IMR-90 (cell line): ENCODE measurements around the gene RGS19.

ENCODE experiments used
- BHLHE40 ChIP-seq: fragments of 150-350 bp; IDR thresholded peaks from 2 replicates; pipeline ENCODE4 v1.6.1; 2016; ENCODE audit warnings: mild to moderate bottlenecking, low read depth, low read length
- CEBPB ChIP-seq: IDR thresholded peaks from 2 replicates; pipeline ENCODE4 v1.6.1; 2012; ENCODE audit warnings: low read depth, low read length, improper control_type of control experiment
- MAFK ChIP-seq: IDR thresholded peaks from 2 replicates; pipeline ENCODE4 v1.6.1; 2012; ENCODE audit warnings: low read depth, low read length, improper control_type of control experiment
- MAZ ChIP-seq: IDR thresholded peaks from 2 replicates; pipeline ENCODE4 v1.6.1; 2012; ENCODE audit warnings: low read depth, mild to moderate bottlenecking, low read length, improper control_type of control experiment, moderate library complexity, borderline replicate concordance
- NFE2L2 ChIP-seq: fragments of 150-350 bp; IDR thresholded peaks from 2 replicates; pipeline ENCODE4 v1.6.1; 2016; ENCODE audit warnings: low read depth, mild to moderate bottlenecking, low read length
- POLR2A ChIP-seq: IDR thresholded peaks from 2 replicates; pipeline ENCODE4 v1.6.1; 2012; ENCODE audit warnings: mild to moderate bottlenecking, low read depth, low read length
- RAD21 ChIP-seq: IDR thresholded peaks from 2 replicates; pipeline ENCODE4 v1.6.1; 2012; ENCODE audit warnings: low read length, improper control_type of control experiment
- USF2 ChIP-seq: fragments of 150-350 bp; IDR thresholded peaks from 2 replicates; pipeline ENCODE4 v1.6.1; 2017; ENCODE audit warnings: mild to moderate bottlenecking, antibody characterized with exemption, low read length, low read depth
- TF ChIP-seq, protein P1 (sequence below): conservative IDR thresholded peaks from 2 replicates; pipeline ENCODE4 v1.5.1; 2012; ENCODE audit warnings: mild to moderate bottlenecking, low read depth, low read length, improper control_type of control experiment

GRCh38 chr20:64065062-64065973, 14.0 kb downstream of the RGS19 start:
- TF ChIP-seq NFE2L2, result no peak
- no peak for TF ChIP-seq BHLHE40
- TF ChIP-seq USF2, result no peak
- TF ChIP-seq, protein P1, sequence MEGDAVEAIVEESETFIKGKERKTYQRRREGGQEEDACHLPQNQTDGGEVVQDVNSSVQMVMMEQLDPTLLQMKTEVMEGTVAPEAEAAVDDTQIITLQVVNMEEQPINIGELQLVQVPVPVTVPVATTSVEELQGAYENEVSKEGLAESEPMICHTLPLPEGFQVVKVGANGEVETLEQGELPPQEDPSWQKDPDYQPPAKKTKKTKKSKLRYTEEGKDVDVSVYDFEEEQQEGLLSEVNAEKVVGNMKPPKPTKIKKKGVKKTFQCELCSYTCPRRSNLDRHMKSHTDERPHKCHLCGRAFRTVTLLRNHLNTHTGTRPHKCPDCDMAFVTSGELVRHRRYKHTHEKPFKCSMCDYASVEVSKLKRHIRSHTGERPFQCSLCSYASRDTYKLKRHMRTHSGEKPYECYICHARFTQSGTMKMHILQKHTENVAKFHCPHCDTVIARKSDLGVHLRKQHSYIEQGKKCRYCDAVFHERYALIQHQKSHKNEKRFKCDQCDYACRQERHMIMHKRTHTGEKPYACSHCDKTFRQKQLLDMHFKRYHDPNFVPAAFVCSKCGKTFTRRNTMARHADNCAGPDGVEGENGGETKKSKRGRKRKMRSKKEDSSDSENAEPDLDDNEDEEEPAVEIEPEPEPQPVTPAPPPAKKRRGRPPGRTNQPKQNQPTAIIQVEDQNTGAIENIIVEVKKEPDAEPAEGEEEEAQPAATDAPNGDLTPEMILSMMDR, result no peak
- TF ChIP-seq MAFK, result no peak
- TF ChIP-seq POLR2A, result no peak
- no peak for TF ChIP-seq RAD21
- no peak for TF ChIP-seq MAZ
- no peak for TF ChIP-seq CEBPB
